Measurements from ENCODE around the gene FKBP11.
A peak's percentile ranks its signal among the peaks of the same experiment; 100 is the strongest.
"Not testable (repeated sequence)": the region's sequence is repeated elsewhere in the genome, so short reads cannot be mapped to it uniquely, and the experiment has no call there.

Gene FKBP11

DNA sequence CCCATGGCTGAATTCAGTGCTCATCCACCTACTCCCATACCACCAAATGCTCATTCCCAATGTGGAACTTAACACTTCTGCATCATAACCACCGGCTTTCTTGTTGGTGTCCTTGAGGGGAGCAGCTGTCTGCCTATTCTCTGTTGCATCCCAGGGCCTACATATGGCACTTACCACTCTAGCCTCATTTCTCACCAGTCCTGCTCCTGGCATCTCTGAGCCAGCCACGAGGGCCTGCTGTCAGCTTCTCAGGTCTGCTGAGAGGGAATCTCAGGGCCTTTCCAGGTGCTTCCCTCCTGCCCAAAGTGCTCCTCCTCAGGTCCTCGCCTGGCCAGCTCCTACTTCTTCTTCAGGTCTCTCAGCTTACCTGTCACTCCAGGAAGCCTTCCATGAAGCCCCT is 35.6 kb downstream of the FKBP11 start:
- H3K9me3 ChIP-seq (ENCODE audit: control insufficient read depth, low read length) = no peaks in the 10 kb centered on the region
- no peaks in the 10 kb centered on the region for H3K27me3 ChIP-seq (ENCODE audit: control insufficient read depth, insufficient read depth, low read length, poor library complexity, severe bottlenecking)
- H3K4me3 ChIP-seq (ENCODE audit: insufficient read depth, low read depth, low read length) = no peak overlapping the region
- 93 to 95% methylated on average over 3 of the region's 3 CpGs for WGBS, 2 experiments
- peaks cover 17% of the 10 kb centered on the region for H3K4me1 ChIP-seq (ENCODE audit: control insufficient read depth, insufficient read depth, low read length)
- H3K27ac ChIP-seq (ENCODE audit: insufficient read depth, low read depth, low read length, poor library complexity, severe bottlenecking) = no peak overlapping the region
- H3K36me3 ChIP-seq (ENCODE audit: control insufficient read depth, insufficient read depth, low read length) = no peaks in the 10 kb centered on the region

DNA sequence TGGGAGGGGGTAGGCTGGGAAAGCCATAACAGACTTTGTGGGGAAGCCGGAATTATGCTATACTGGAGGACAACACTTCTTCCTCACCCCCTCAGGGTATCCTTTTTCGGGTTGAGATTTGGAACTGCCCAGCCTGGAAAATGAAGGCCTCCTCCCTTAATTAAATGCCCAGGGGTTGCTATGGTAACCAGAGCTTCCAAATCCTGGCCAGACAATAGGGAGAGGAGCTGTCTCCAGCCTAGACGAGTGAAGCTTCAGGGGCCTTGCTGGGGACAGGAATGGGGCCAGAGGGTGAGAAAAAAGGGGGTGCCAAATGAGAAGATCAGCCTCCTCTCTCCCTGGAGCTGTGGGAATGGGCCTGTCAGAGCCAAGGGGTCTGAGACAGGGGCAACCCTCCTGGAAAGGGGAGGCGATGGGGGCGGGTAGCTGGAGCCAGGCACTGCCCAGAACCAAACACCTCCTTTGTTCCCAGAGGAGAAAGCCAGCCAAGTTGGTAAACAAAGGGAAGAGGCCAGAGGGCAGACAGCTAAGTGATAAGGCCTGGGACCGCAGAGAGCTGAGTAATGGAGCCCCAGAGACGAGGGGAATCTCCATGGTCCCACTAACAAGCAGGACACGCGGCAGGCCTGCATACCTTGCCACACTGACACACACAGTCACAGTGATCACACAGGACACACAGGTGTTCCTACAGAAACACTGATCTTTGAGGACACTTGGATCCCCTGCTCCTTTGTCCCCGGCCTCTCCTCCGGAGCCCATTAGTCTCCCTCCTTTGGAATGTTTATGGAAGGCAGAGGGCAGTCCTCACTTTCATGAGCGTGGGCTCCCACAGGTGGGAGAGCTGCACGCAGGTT is 41.8 kb downstream of the FKBP11 start:
- peaks cover 57% of the 10 kb centered on the region for H3K4me1 ChIP-seq (ENCODE audit: control insufficient read depth, insufficient read depth, low read length)
- H3K4me3 ChIP-seq (ENCODE audit: insufficient read depth, low read depth, low read length) = peak overlapping the region; percentile 4
- peak overlapping the region; percentile 100 for H3K27ac ChIP-seq (ENCODE audit: insufficient read depth, low read depth, low read length, poor library complexity, severe bottlenecking)
- no peaks in the 10 kb centered on the region for H3K27me3 ChIP-seq (ENCODE audit: control insufficient read depth, insufficient read depth, low read length, poor library complexity, severe bottlenecking)
- no peaks in the 10 kb centered on the region for H3K9me3 ChIP-seq (ENCODE audit: control insufficient read depth, low read length)
- H3K36me3 ChIP-seq (ENCODE audit: control insufficient read depth, insufficient read depth, low read length) = no peaks in the 10 kb centered on the region
- WGBS, 2 experiments = 14 to 15% methylated on average over 13 of the region's 13 CpGs

DNA sequence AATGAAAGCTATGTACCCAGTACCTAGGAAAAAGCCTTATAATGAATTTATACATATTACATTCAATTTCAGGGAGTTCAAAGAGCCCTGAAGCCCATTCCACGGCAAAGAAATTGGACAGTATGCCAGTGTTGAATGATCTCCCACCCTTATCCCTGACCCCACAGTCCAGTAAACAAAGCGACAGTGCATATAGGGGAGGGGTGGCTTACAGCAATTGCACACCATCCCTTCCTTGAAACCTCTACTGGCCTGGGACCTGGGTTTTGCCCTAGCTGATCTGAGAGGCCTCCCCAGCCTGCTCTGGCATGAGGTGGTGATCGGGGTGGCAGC is 42.4 kb downstream of the FKBP11 start:
- Histone ChIP-seq H3K4me1 (ENCODE audit: control insufficient read depth, insufficient read depth, low read length) (peaks cover 57% of the 10 kb centered on the region), H3K27ac (ENCODE audit: insufficient read depth, low read depth, low read length, poor library complexity, severe bottlenecking) (peak overlapping the region; percentile 100), H3K4me3 (ENCODE audit: insufficient read depth, low read depth, low read length) (peak overlapping the region; percentile 4), H3K27me3 (ENCODE audit: control insufficient read depth, insufficient read depth, low read length, poor library complexity, severe bottlenecking) (no peaks in the 10 kb centered on the region), H3K9me3 (ENCODE audit: control insufficient read depth, low read length) (no peaks in the 10 kb centered on the region), H3K36me3 (ENCODE audit: control insufficient read depth, insufficient read depth, low read length) (no peaks in the 10 kb centered on the region)
- WGBS, 2 experiments = 66% methylated on average over 3 of the region's 3 CpGs

DNA sequence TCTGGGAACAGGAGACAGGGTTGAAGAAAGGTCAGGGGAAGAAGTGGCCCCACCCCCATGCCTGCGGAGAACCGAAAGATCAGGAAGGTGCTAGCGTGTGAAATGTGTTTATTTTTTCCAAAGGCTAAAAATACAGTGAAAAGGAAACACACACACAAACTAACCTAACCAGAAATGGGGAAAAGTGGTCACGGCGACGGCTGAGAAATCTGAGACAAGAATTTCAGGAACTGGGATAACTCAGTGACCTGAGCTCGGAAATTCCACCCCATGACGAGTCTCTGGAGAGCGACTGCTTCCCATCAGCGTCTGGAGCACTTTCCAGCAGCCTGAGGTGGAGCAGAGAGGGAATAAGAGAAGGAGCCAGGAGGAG is 43.0 kb downstream of the FKBP11 start:
- H3K27me3 ChIP-seq (ENCODE audit: control insufficient read depth, insufficient read depth, low read length, poor library complexity, severe bottlenecking) = no peaks in the 10 kb centered on the region
- peaks cover 57% of the 10 kb centered on the region for H3K4me1 ChIP-seq (ENCODE audit: control insufficient read depth, insufficient read depth, low read length)
- peak overlapping the region; percentile 100 for H3K27ac ChIP-seq (ENCODE audit: insufficient read depth, low read depth, low read length, poor library complexity, severe bottlenecking)
- 10 to 13% methylated on average over 9 to 10 of the region's 10 CpGs for WGBS, 2 experiments
- H3K9me3 ChIP-seq (ENCODE audit: control insufficient read depth, low read length) = no peaks in the 10 kb centered on the region
- no peaks in the 10 kb centered on the region for H3K36me3 ChIP-seq (ENCODE audit: control insufficient read depth, insufficient read depth, low read length)
- no peak overlapping the region for H3K4me3 ChIP-seq (ENCODE audit: insufficient read depth, low read depth, low read length)

DNA sequence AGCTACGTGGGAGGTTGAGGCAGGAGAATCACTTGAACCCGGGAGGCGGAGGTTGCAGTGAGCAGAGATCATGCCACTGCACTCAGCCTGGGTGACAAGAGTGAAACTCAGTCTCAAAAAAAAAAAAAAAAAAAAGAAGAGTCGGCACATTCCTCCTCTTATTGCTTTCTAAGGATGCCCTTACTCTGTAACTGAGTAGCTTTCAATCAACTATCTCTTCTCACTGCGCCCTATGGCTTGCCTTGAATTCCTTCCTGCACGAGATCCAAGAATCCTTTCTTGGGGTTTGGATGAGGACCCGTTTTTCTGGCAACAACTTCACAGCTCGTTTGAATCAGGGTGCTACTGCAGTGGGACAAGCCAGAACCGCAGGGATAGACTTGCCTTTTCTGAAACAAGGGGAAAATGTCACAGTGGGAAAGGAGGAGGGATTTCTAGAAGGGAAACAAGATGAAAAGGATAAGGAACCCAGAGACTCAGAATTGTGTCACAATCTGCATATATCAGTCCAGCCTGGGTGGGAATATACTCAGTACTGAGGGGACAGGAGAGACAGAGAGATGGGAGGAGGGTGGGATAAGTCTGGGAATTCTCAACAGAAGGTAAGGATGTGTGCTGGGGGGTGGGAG is 43.5 kb downstream of the FKBP11 start:
- Histone ChIP-seq H3K27ac (ENCODE audit: insufficient read depth, low read depth, low read length, poor library complexity, severe bottlenecking) (peak overlapping the region; percentile 100), H3K27me3 (ENCODE audit: control insufficient read depth, insufficient read depth, low read length, poor library complexity, severe bottlenecking) (no peaks in the 10 kb centered on the region), H3K9me3 (ENCODE audit: control insufficient read depth, low read length) (no peaks in the 10 kb centered on the region), H3K4me1 (ENCODE audit: control insufficient read depth, insufficient read depth, low read length) (peaks cover 57% of the 10 kb centered on the region), H3K4me3 (ENCODE audit: insufficient read depth, low read depth, low read length) (no peak overlapping the region), H3K36me3 (ENCODE audit: control insufficient read depth, insufficient read depth, low read length) (no peaks in the 10 kb centered on the region)
- 52 to 53% methylated on average over 8 to 9 of the region's 9 CpGs for WGBS, 2 experiments

DNA sequence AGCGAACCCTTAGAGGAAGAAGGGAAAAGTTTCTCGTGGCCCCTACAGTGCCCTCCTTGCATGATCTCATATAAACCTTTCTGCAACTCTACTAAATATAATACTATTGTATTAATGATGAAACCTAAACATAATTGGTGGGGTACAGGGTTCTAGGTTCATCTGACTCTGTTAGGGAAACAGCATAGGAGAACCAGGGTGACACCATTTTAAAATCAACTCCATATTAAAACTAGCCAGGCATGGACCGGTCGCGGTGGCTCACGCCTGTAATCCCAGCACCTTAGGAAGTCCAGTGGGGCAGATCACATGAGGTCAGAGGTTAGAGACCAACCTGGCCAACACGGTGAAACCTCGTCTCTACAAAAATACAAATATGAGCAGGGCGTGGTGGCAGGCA is 44.6 kb downstream of the FKBP11 start:
- no peaks in the 10 kb centered on the region for H3K36me3 ChIP-seq (ENCODE audit: control insufficient read depth, insufficient read depth, low read length)
- no peak overlapping the region for H3K4me3 ChIP-seq (ENCODE audit: insufficient read depth, low read depth, low read length)
- H3K27me3 ChIP-seq (ENCODE audit: control insufficient read depth, insufficient read depth, low read length, poor library complexity, severe bottlenecking) = no peaks in the 10 kb centered on the region
- 87 to 89% methylated on average over 7 to 8 of the region's 9 CpGs for WGBS, 2 experiments
- H3K9me3 ChIP-seq (ENCODE audit: control insufficient read depth, low read length) = no peaks in the 10 kb centered on the region
- H3K4me1 ChIP-seq (ENCODE audit: control insufficient read depth, insufficient read depth, low read length) = peaks cover 57% of the 10 kb centered on the region
- H3K27ac ChIP-seq (ENCODE audit: insufficient read depth, low read depth, low read length, poor library complexity, severe bottlenecking) = no peak overlapping the region

DNA sequence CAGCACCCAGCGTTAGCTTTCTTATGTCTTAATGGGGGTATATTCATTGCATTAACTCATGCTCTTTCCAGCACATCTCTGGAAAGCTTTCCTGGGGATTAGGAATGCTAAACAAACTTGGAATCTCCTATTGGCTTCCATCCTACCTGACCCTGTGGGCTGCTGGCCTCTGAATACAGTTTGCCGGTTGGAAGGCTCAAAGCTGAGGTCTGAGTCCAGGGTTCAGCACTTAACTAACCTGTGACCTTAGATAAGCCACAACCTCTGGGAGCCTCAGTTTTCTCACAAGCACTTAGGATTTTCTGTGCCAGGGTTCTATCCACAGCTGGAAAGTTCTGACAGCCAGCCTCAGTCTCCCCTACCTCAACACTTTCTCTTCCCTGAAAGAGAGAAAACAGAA is 46.7 kb downstream of the FKBP11 start:
- Histone ChIP-seq H3K4me3 (ENCODE audit: insufficient read depth, low read depth, low read length) (no peak overlapping the region), H3K4me1 (ENCODE audit: control insufficient read depth, insufficient read depth, low read length) (peaks cover 36% of the 10 kb centered on the region), H3K36me3 (ENCODE audit: control insufficient read depth, insufficient read depth, low read length) (no peaks in the 10 kb centered on the region), H3K27ac (ENCODE audit: insufficient read depth, low read depth, low read length, poor library complexity, severe bottlenecking) (no peak overlapping the region), H3K9me3 (ENCODE audit: control insufficient read depth, low read length) (no peaks in the 10 kb centered on the region), H3K27me3 (ENCODE audit: control insufficient read depth, insufficient read depth, low read length, poor library complexity, severe bottlenecking) (no peaks in the 10 kb centered on the region)
- WGBS, 2 experiments = 92 to 95% methylated on average over 1 to 2 of the region's 2 CpGs

DNA sequence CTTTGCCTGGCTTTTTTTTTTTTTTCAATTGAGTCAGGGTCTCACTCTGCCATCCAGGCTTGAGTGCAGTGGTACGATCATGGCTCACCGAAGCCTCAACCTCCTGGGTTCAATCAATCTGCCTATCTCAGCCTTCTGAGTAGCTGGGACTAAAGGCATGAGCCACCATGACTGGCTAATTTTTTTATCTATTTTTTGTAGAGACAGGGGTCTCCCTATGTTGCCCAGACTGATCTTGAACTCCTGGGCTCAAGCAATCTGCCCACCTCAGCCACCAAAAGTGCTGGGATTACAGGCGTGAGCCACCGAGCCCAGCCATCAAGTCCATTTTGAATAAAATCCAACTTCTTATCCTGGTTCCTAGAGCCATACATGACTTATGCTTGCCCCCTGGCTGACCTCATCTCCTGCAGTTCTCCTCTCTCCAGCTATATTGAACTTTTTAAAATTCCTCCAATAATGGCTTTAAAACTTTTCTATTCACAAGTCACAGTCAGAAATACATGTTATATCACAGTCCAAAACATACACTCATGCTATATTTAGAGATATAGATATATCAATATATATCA is 49.3 kb downstream of the FKBP11 start:
- Histone ChIP-seq H3K27me3 (ENCODE audit: control insufficient read depth, insufficient read depth, low read length, poor library complexity, severe bottlenecking) (no peaks in the 10 kb centered on the region), H3K36me3 (ENCODE audit: control insufficient read depth, insufficient read depth, low read length) (no peaks in the 10 kb centered on the region), H3K4me1 (ENCODE audit: control insufficient read depth, insufficient read depth, low read length) (peaks cover 12% of the 10 kb centered on the region), H3K4me3 (ENCODE audit: insufficient read depth, low read depth, low read length) (no peak overlapping the region), H3K27ac (ENCODE audit: insufficient read depth, low read depth, low read length, poor library complexity, severe bottlenecking) (no peak overlapping the region), H3K9me3 (ENCODE audit: control insufficient read depth, low read length) (no peaks in the 10 kb centered on the region)
- WGBS, 2 experiments = 66 to 70% methylated on average over 4 of the region's 4 CpGs

DNA sequence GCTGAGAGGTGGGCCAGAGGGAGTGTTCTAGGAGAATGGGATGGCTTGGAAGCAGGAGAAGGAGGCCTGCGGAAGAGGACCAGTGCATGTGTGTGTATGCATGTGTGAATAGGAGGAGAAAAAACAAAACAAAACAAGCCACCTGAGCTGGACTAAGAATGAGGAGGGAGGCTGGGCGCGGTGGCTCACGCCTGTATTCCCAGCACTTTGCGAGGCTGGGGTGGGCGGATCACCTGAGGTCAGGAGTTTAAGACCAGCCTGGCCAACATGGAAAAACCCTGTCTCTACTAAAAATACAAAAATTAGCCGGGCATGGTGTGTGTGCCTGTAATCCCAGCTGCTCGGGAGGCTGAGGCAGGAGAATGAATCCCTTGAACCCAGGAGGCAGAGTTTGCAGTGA is 51.8 kb downstream of the FKBP11 start:
- H3K36me3 ChIP-seq (ENCODE audit: control insufficient read depth, insufficient read depth, low read length); H3K27ac ChIP-seq (ENCODE audit: insufficient read depth, low read depth, low read length, poor library complexity, severe bottlenecking); H3K27me3 ChIP-seq (ENCODE audit: control insufficient read depth, insufficient read depth, low read length, poor library complexity, severe bottlenecking); H3K9me3 ChIP-seq (ENCODE audit: control insufficient read depth, low read length); H3K4me1 ChIP-seq (ENCODE audit: control insufficient read depth, insufficient read depth, low read length); H3K4me3 ChIP-seq (ENCODE audit: insufficient read depth, low read depth, low read length): not testable (repeated sequence)
- 93 to 94% methylated on average over 8 of the region's 8 CpGs for WGBS, 2 experiments

DNA sequence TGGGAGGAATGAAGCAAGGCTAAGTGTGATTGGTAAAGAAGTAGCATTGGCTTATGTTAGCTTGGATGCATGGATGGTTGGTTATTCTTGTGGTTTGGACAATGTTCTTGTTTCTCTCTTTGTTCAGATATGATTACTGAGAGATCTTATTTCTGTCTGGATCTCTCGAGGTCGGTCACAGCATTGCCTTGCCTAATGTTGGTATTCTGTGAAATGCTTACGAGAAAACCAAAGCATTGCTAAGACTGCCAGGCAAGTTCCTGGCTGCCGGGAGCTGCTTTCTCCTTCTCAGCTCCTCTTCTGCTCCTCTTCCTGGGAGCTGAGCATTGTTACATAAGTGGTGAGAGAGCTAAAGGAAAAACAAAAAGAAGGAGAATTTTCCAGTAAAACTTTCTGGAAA is 52.2 kb downstream of the FKBP11 start:
- WGBS, 2 experiments = 95 to 96% methylated on average over 4 of the region's 4 CpGs
- Histone ChIP-seq H3K9me3 (ENCODE audit: control insufficient read depth, low read length) (no peaks in the 10 kb centered on the region), H3K36me3 (ENCODE audit: control insufficient read depth, insufficient read depth, low read length) (no peaks in the 10 kb centered on the region), H3K27me3 (ENCODE audit: control insufficient read depth, insufficient read depth, low read length, poor library complexity, severe bottlenecking) (no peaks in the 10 kb centered on the region), H3K27ac (ENCODE audit: insufficient read depth, low read depth, low read length, poor library complexity, severe bottlenecking) (no peak overlapping the region), H3K4me1 (ENCODE audit: control insufficient read depth, insufficient read depth, low read length) (no peaks in the 10 kb centered on the region), H3K4me3 (ENCODE audit: insufficient read depth, low read depth, low read length) (no peak overlapping the region)

Data from ectodermal cell (in vitro differentiated cells).